Left renal pelvis (tissue), 4 donors: ENCODE results near the gene CYP11A1. TPM values are rescaled to one million over a fixed set of nuclear protein-coding genes. Genes with fewer than 3 reads are reported as not detected.

Source experiments
- DNase-seq, 4 donors: peaks; one replicate each; pipeline ENCODE4 v3.0.0-alpha.2; 2013; ENCODE audit warnings: low read depth in 4 of 4, low spot score in 3 of 4
- polyA plus RNA-seq, 4 donors: library from polyadenylated mRNA; unstranded; fragments of 120-200 nt; gene quantifications; one replicate each; pipeline ENCODE4 v1.2.1, GENCODE V29; 2013; ENCODE audit not compliant: insufficient read length in 4 of 4

CYP11A1 gene
- polyA plus RNA-seq, 4 donors, result 1.1 to 6.0 (median 1.9) TPM

DNA sequence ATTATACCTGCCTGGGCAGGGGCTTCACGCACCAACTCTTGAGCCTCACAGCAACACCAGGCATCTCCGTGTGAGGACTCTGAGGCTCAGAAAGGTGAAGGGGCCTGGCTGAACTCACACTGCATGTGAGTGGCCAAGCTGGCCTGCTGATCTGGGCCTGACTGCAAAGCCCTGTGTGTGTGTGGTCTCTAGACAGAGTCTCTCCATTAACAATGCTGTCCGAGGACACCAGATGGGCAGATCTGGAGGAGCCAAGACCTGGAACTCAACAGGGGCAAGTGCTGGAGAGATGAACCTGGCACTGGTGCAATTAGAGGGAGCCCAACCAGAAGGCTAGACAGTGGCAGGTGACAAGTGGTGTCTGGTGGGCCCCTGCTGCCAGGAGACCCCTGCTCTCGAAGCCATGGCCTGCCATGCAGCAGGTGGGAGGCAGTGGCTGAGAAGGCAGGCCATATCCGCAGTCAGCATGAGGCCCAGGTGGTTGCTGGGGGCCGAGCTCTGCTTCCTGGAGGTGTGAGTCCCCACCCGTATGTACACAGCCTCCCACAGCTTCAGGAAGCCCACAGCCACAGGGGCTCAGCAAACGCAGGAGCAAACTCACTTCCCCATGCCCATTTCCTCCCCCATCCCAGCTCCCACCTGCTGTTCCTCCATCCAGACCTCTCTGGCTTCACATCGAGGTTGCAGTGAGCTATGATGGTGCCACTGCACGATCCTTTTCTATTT, 39.0 kb downstream of the CYP11A1 start:
- no peak for DNase-seq

GRCh38 chr15:74327756-74328155, 39.7 kb downstream of the CYP11A1 start:
- DNase-seq, result no peak

DNA sequence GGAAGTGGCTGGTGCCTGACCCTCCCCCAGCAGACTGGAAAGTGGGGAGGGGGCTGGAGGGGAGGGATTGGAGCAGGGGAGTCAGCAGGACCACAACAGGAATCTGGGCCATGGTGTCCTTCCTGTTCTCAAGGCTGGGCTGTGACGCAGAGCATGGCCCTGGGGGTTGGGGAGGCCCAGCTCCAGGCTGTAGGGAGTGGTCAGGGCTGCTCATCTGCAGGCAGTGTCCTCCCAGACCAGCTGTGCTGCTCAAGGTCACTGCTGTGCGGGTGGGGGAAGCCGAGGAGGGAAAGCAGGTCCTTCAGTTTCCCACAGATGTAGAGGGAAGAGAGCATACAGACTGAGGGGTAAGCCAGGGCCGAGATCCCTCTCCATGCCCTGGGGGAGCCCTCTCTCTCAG, 40.7 kb downstream of the CYP11A1 start:
- no peak for DNase-seq

DNA sequence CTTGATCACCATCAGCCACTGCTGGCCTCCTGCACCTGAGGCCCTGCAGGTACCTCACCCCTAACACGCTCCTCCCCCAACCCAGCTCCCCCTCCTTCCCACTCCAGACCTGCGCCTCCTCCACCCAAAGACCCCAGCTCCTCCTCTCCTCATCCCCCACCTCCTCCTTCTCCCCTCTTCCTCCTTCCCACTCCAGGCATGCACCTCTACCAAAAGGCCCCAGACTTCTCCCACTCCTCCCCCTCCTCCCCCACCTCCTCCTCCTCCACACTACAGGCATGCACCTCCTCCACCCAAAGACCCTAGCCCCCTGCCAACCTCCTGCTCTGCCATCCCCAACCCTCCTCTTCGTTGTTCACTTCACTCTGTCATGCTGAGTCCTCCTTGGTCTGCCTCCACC, 42.7 kb downstream of the CYP11A1 start:
- no peak for DNase-seq

DNA sequence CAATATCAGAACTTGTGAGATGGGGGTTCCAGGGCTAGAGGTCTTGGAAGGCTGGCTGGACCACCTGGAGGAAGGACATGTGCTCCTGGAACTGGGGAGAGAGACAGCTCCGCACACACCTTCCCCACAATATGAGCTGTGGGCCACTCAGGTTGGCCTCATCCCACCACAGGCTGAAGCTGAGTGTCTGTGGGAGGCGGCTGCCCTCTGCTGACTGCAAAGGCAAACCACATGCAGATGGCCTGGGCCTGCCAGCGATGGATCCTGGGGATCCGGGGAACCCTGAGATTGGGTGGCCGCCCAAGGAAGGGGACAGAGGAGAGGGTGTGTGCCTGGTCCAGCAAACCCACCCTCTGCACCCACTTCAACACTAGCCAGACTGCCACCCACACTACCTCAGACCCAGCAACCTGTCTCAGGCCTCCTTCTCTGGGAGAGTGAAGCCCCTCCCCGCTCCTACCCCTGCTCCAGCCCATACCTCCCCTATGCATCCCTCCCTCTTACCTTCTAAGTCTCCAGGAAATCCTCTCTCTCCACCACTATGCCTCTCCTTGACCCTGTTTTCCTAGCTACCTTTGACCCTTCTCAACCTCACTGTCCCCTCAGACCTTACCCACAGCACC, 44.8 kb downstream of the CYP11A1 start:
- DNase-seq, result no peak

DNA sequence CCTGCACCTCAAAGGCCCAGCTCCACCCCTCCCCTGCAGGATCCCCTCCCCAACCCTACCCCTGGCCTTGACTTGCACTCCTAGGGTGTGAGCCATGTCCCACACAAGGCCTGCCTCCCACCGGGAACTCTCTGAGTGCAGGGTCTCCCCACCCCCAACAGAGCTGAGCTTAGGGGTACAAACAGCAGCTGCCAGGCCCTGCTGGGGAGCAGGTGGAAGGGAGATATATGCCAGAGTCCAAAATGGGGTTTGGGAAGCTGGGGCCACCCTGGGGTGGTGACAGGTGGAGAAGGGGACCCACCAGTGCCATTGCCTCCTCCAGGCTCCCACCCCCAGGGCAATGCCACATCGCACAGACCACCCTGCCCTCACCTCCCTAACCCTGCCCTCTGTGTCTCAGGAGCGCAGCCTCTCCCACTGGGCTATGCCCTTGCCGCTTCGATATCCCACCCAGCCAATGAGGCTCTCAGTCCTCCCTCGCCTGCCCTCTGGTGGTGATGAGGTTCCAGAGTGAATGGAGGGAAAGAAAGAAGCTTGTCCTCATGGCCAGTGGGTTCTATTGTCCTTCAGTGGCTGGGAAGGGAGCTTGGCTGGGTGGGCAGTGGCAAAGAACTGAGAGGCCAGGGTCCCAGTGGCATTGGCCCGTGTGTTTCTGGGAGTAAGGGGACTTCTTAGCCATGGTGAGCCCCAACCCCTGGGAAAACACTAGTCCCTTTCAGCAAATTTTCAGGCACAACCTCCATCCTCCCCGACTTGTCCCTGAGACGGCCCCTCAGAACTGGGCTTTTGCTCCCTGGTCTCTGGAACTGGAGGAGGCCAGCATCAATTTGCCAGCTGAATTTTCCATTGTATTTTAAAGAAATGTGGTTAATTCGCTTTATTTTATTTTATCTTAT, 46.8 kb downstream of the CYP11A1 start:
- no peak for DNase-seq

DNA sequence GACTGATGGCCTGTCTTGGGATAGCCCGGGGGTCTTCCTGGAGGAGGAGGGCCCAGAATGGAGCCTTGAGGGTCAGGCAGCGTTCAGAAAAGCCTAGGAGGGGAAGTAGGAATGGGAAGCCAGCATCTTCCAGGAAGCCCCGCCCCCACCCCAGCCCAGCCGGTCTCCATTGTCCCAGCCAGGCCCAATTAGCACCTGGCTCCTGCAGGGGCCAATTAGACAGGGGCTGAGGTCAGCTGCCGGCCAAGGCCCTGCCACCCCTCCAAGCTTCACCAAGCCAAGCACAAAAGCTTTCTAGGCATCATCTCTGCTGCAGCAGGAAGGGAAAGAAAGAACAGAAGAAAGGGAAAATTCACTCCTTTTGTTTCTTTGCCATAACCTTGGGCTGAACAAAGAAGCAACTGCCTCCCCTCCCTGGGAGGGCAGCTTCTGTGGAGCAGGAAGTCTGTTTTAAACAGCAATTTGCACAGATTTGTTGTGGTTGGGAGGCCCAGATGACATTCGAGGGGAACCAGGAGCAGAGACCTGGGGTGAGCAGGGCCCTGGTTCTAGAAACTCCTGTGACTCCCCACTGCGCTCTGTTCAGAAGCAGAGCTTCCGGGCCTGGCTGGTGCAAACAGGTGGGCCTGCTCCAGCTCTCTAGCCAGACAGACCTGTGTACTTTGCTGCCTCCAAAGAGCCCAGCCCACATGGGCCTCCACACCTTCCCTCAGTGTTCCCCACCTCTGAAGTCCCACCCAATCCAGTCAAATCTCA, 47.7 kb downstream of the CYP11A1 start:
- no peak for DNase-seq

DNA sequence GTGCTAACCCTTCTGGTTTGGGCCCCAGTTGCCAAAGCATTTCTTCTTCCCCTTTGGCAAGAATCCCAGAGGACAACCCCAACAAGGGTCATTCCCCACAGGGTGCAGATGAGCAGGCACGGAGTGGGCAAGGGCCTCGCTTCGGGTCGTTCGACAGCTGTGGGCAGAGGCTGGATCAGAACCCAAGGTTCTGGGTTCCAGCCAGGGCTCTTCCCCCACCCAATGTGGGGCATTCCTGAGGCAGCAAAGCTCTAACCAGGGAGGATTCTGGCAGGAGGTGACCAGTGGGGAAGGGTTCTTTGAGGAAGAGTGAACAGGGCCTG, 48.3 kb downstream of the CYP11A1 start:
- DNase-seq, result no peak

GRCh38 chr15:74318376-74319137, 48.9 kb downstream of the CYP11A1 start:
- DNase-seq, result no peak

DNA sequence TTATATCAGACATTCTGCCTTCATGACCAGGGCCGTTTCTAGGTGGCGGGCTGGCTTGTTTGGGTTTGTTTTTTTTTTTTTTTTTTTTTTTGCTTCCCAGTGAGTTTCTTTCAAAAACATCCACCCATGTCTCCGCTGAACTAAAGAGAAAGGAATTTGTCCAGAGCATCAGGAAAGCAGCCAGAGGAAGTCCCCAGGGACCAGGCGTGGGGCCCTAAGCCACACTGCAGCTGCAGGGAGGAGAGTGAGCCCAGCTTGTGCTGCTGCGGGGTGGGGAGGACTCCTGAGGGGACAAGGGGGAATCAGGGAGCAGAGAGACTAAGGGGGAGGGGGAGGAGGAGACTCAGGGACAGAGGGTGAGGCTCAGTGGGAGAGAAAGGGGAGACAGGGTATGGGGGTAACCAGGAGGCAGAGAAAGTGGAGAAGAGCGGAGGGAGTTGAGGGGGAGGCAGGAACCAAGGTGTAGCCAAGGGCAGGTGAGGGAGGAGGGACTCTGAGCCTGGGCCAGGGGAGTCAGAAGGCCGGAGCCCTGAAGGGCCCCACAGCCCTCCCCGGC, 49.5 kb downstream of the CYP11A1 start:
- peak in 1 of 4 donors; percentile 71 for DNase-seq

- no peak for DNase-seq
These were observed 51.3 kb downstream of the CYP11A1 start for GRCh38 chr15:74316141-74316540.

- DNase-seq, result no peak
These were observed 51.8 kb downstream of the CYP11A1 start for GRCh38 chr15:74315626-74316025.

GRCh38 chr15:74314795-74315438, 52.5 kb downstream of the CYP11A1 start:
- DNase-seq, result no peak

- no peak for DNase-seq
These were observed 53.6 kb downstream of the CYP11A1 start for GRCh38 chr15:74313889-74314288.

DNA sequence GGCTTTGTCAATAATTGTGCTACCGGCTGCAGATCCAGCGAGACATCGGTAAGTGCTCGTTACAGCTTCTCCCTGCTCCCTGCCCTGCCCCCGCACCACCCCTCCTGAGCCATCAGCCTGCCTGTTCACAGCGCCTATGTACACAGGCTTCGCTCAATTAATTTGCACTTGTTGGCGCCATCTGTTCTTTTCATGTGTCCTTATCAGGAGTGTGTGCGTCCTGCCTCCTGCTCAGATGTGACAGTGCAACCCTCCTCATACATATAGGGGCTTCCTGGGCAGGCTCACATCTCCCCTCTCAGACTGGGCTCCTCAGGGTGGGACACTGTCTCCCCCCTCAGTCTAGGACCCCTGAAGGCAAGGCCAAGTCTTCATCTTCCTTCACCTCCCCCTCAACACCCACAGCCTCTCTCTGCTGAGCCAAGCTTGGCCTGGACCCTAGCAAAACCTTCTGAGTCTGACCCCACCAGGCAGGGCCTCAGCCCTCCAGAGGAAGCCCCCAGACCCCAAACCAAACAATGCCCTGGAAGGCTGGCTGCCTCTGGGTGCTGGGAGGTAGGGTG, 54.9 kb downstream of the CYP11A1 start:
- no peak for DNase-seq

DNA sequence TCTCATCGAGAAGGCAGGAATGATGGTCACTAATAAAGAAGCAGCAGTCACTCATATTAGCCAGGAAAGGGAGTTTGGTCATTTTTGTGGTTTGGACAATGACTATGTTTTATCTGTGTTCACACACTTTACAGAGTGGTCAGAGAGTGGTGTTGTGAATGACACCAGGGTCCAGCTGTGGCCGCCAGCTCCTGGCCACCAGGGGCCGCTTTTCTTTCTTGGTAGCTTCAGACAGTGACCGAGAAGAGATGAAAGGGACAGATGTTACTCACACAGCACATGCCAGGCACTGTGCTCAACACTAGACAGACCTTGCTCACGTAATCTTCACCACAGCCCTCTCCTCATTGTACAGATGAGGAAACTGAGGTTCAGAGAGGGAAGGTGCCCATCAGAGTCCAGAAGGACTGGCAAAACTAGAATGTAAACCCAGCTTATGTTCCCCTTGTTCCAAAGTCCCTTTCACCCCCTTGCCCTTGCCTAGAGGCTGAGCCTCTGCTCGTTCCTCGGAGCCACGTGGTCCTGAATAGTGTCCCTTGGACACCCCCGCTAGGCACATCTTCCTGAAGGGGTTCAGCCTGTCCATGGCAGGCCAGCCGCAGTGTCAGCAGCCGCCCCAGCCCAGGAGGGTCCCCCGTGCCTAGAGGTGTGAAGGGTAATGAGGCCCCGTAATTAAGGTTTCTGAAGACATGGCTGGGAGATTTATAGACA, 55.6 kb downstream of the CYP11A1 start:
- no peak for DNase-seq

- DNase-seq, result no peak
These were observed 59.3 kb downstream of the CYP11A1 start for GRCh38 chr15:74307827-74308811.
